Coronary artery (tissue), 2 donors: ENCODE measurements around the gene GORAB.

Source experiments
- DNase-seq: peaks from one replicate; pipeline ENCODE4 v3.0.0-alpha.2; 2017; ENCODE audit warnings: low spot score
- H3K27ac ChIP-seq, 2 donors: fragments of 200-600 bp; sonication (generic); one replicate each; pipeline ENCODE4 v1.5.1; 2016 to 2019
- H3K4me3 ChIP-seq: fragments of 200-600 bp; sonication (generic); 2 replicates; pipeline ENCODE4 v1.5.1; 2016; ENCODE audit warnings: mild to moderate bottlenecking, moderate library complexity
- CTCF ChIP-seq: fragments of 200-600 bp; sonication (generic); IDR thresholded peaks from one replicate; pipeline ENCODE4 v1.5.1; 2019; ENCODE audit warnings: antibody characterized with exemption

Gene GORAB

GRCh38 chr1:170568197-170568596, 36.2 kb downstream of the GORAB start:
- no peak overlapping the region for H3K27ac ChIP-seq
- DNase-seq = no peak
- no peak overlapping the region for H3K4me3 ChIP-seq
- no peak for TF ChIP-seq CTCF

- Histone ChIP-seq H3K27ac (no peak overlapping the region), H3K4me3 (no peak overlapping the region)
- no peak for TF ChIP-seq CTCF
- no peak for DNase-seq
Observed at GRCh38 chr1:170576980-170577379, 45.0 kb downstream of the GORAB start.

GRCh38 chr1:170578359-170578758, 46.4 kb downstream of the GORAB start:
- no peak for TF ChIP-seq CTCF
- no peak for DNase-seq
- Histone ChIP-seq H3K27ac (no peak overlapping the region), H3K4me3 (no peak overlapping the region)

- no peak overlapping the region for H3K27ac ChIP-seq
- DNase-seq = no peak
- H3K4me3 ChIP-seq = no peak overlapping the region
- no peak for TF ChIP-seq CTCF
Observed at GRCh38 chr1:170580636-170581440, 48.9 kb downstream of the GORAB start.

- Histone ChIP-seq H3K27ac (no peak overlapping the region), H3K4me3 (no peak overlapping the region)
- DNase-seq = no peak
- no peak for TF ChIP-seq CTCF
Observed at GRCh38 chr1:170583186-170583585, 51.2 kb downstream of the GORAB start.

- Histone ChIP-seq H3K27ac (peak overlapping the region; percentile 55 to 72), H3K4me3 (peak overlapping the region; percentile 50)
- TF ChIP-seq CTCF = no peak
- DNase-seq = no peak
Observed at GRCh38 chr1:170586321-170587252, 54.6 kb downstream of the GORAB start.
